B cell (primary cell): ENCODE results near the gene MRGPRG. TPM values are rescaled to one million over a fixed set of nuclear protein-coding genes. Genes with fewer than 3 reads are reported as not detected.

Source experiments
- ATAC-seq: fragments of 200-7000 bp; cut with Tn5 transposase; one replicate; pipeline ENCODE4 v1.10.0; 2021; ENCODE audit warnings: low read depth, mild to moderate bottlenecking, moderate number of reproducible peaks, moderate library complexity
- CTCF ChIA-PET: fragments of 350-600 bp; sonication (Branson Sonifier 250); formaldehyde crosslinking; loops from one replicate; lab custom pipeline; 2021; ENCODE audit warnings: antibody characterized with exemption, inconsistent platforms; lab: Charles Lee
- POLR2A ChIA-PET: fragments of 350-600 bp; sonication (Branson Sonifier 250); formaldehyde crosslinking; loops from one replicate; lab custom pipeline; 2021; ENCODE audit warnings: antibody characterized with exemption; lab: Charles Lee
- DNase-seq: peaks from one replicate; pipeline ENCODE4 v3.0.0; 2013
- H2AFZ ChIP-seq: 2 replicates; pipeline ENCODE4 v1.6.1; 2012; ENCODE audit warnings: mild to moderate bottlenecking, low read depth, low read length; ENCODE audit not compliant: insufficient read depth, poor library complexity, severe bottlenecking
- H3K27ac ChIP-seq, 2 donors: 1 replicate in 1 of 2; 2 replicates in 1 of 2; pipeline ENCODE4 v1.5.1; 2012 to 2013; ENCODE audit warnings: low read length in 2 of 2, mild to moderate bottlenecking in 2 of 2, moderate library complexity in 1 of 2
- H3K27me3 ChIP-seq, 4 experiments: fragments of 200-600 bp in 1 of 4; sonication (generic) in 1 of 4; replicated peaks in 1 of 4; 1 replicate in 2 of 4; 2 replicates in 2 of 4; pipeline versions ENCODE4 v1.6.1 to v1.7.0; 2013 to 2016; ENCODE audit warnings: low read length in 3 of 4, mild to moderate bottlenecking in 2 of 4, mixed read lengths in 1 of 4, moderate library complexity in 1 of 4; ENCODE audit not compliant: insufficient read depth in 4 of 4, control insufficient read depth in 3 of 4; ENCODE audit errors: control extremely low read depth in 1 of 4
- H3K36me3 ChIP-seq, 2 experiments: replicated peaks in 1 of 2; 1 replicate in 1 of 2; 2 replicates in 1 of 2; pipeline versions ENCODE4 v1.6.1 to v1.7.1; 2013; ENCODE audit warnings: low read length in 1 of 2; ENCODE audit not compliant: insufficient read depth in 2 of 2, control insufficient read depth in 1 of 2; ENCODE audit errors: control extremely low read depth in 1 of 2, extremely low read depth in 1 of 2
- H3K4me1 ChIP-seq, 2 donors: fragments of 200-600 bp in 1 of 2; sonication (generic) in 1 of 2; 1 replicate in 1 of 2; 2 replicates in 1 of 2; pipeline versions ENCODE4 v1.5.1 to v1.6.1; 2013 to 2017; ENCODE audit warnings: low read length in 2 of 2; ENCODE audit not compliant: control insufficient read depth in 2 of 2, insufficient read depth in 2 of 2
- H3K4me2 ChIP-seq: replicated peaks from 2 replicates; pipeline ENCODE3; 2012; ENCODE audit warnings: mild to moderate bottlenecking, low read depth, low read length; ENCODE audit not compliant: poor library complexity, severe bottlenecking
- H3K4me3 ChIP-seq, 5 experiments: fragments of 200-600 bp in 1 of 5; sonication (generic) in 1 of 5; 1 replicate in 3 of 5; 2 replicates in 2 of 5; pipeline versions ENCODE4 v1.5.1 to v1.7.0; 2011 to 2016; ENCODE audit warnings: low read length in 4 of 5, mild to moderate bottlenecking in 4 of 5, low read depth in 2 of 5, control low read depth in 1 of 5, moderate library complexity in 1 of 5; ENCODE audit not compliant: insufficient read depth in 1 of 5; ENCODE audit errors: control extremely low read depth in 1 of 5, extremely low read depth in 1 of 5
- H3K79me2 ChIP-seq: fragments of 200-600 bp; sonication (generic); one replicate; pipeline ENCODE4 v1.6.0; 2016; ENCODE audit warnings: low read length; ENCODE audit not compliant: control insufficient read depth, insufficient read depth
- H3K9ac ChIP-seq: fragments of 200-600 bp; sonication (generic); 2 replicates; pipeline ENCODE4 v1.6.1; 2017; ENCODE audit warnings: mild to moderate bottlenecking, low read length, moderate library complexity
- H3K9me3 ChIP-seq, 3 donors: one replicate each; pipeline versions ENCODE4 v1.6.1 to v1.7.1; 2013; ENCODE audit warnings: low read length in 2 of 3; ENCODE audit not compliant: control insufficient read depth in 2 of 3, insufficient read depth in 1 of 3; ENCODE audit errors: control extremely low read depth in 1 of 3
- H4K20me1 ChIP-seq: 2 replicates; pipeline ENCODE4 v1.6.0; 2012; ENCODE audit warnings: mild to moderate bottlenecking, low read length; ENCODE audit not compliant: insufficient read depth, control insufficient read depth, poor library complexity, severe bottlenecking
- H3K27ac Mint-ChIP-seq: one replicate; pipeline ENCODE4 v1.8.0; 2021; ENCODE audit warnings: mixed read lengths
- H3K27me3 Mint-ChIP-seq: one replicate; pipeline ENCODE4 v1.8.0; 2021; ENCODE audit warnings: mixed read lengths
- H3K4me1 Mint-ChIP-seq: one replicate; pipeline ENCODE4 v1.8.0; 2021; ENCODE audit warnings: mixed read lengths
- H3K4me3 Mint-ChIP-seq: one replicate; pipeline ENCODE4 v1.8.0; 2021; ENCODE audit warnings: mixed read lengths
- H3K9me3 Mint-ChIP-seq: one replicate; pipeline ENCODE4 v1.8.0; 2022; ENCODE audit warnings: mixed read lengths; ENCODE audit not compliant: insufficient read depth
- CTCF ChIP-seq: fragments of 200-600 bp; IDR thresholded peaks from one replicate; pipeline ENCODE4 v1.8.0; 2022; ENCODE audit warnings: antibody characterized with exemption, mild to moderate bottlenecking
- EZH2 ChIP-seq: IDR thresholded peaks from 2 replicates; pipeline ENCODE4 v1.6.1; 2012; ENCODE audit warnings: borderline replicate concordance, low read depth, mild to moderate bottlenecking, moderate library complexity, low read length; ENCODE audit not compliant: insufficient read depth, poor library complexity, severe bottlenecking
- WGBS: methylation state at CpG from one replicate; pipeline ENCODE4 v1.1.5; 2013; ENCODE audit warnings: missing lambda C conversion rate; ENCODE audit not compliant: insufficient coverage; 5-methylcytosine and 5-hydroxymethylcytosine counted together
- intact Hi-C: fragments of 100-400 bp; cut with micrococcal nuclease; formaldehyde crosslinking; loops from one replicate; pipeline ENCODE4 v1.10.0; 2022
- polyA plus RNA-seq: library from polyadenylated mRNA; depleted of rRNA; stranded (reverse); fragments of >200 nt; gene quantifications from 2 replicates; pipeline ENCODE4 v1.2.3, GENCODE V29; 2012
- total RNA-seq, 2 donors: library from RNA; stranded (reverse); fragments of 120-200 nt in 1 of 2; gene quantifications; 1 replicate in 1 of 2; 2 replicates in 1 of 2; pipeline versions ENCODE4 v1.2.3 to v1.2.4, GENCODE V29; 2013 to 2022

Gene MRGPRG
- total and polyA plus RNA-seq, 2 donors (not counting 1 experiment from before 2014, with no cell fraction given): not detected

GRCh38 chr11:3170756-3171650 lies 47.6 kb downstream of the MRGPRG start:
- Mint-ChIP-seq H3K4me1 (no peaks in the 10 kb centered on the region), H3K4me3 (no peak overlapping the region), H3K9me3 (peaks cover 3% of the 10 kb centered on the region), H3K27ac (no peak overlapping the region), H3K27me3 (peaks cover 29% of the 10 kb centered on the region)
- Histone ChIP-seq H4K20me1 (no peaks in the 10 kb centered on the region), H3K4me2 (no peak overlapping the region), H3K9me3 (peaks cover 0 to 10% (median 3%) of the 10 kb centered on the region in 3 donors), H3K27ac (no peak overlapping the region), H2AFZ (no peak overlapping the region), H3K36me3 (no peaks in the 10 kb centered on the region), H3K27me3 (peaks cover 0 to 18% (median 1%) of the 10 kb centered on the region in 4 experiments), H3K4me1 (no peaks in the 10 kb centered on the region), H3K4me3 (no peak overlapping the region), H3K9ac (no peak overlapping the region), H3K79me2 (no peaks in the 10 kb centered on the region)
- TF ChIP-seq CTCF: no peak
- no peak for TF ChIP-seq EZH2
- ChIA-PET CTCF (no interaction called here), POLR2A (no interaction called here)
- WGBS: 85% methylated on average over 24 of the region's 24 CpGs
- ATAC-seq (no peak), DNase-seq (no peak)
- intact Hi-C loops: no loop called here

DNA sequence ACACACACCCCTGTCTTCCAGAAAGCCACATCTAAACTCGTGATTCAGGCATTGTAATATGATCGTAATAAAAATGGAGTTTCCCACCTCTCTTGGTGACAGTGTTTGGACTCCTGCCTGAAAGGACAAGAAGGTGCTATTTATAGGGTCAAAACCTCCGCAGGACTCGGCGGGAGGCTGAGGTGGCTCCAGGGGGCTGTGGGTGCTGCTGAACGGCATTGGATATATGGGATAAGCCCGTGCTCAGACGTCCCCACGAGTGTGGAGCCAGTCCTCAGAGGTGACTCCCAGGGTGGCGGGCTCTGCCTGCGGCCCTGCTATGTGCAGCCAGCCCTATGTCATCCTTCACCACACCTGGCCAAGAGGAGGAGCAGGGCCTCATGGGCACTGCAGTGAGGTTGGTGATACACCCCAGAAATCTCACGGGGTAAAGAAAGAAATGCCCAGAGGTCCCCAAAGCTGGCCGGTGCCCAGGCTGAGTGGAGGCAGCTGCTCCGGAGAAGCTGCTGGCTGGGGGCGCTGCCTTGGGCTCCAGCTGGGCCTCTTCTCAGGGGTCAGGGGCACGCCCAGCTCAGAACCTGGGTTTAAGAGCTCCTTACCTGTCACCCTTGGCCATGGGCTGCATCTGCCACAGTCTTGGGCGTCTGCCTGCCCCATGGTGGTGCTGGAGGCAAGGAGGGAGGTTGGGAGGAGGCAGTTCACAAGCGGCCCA lies 48.4 kb downstream of the MRGPRG start:
- peaks cover 3% of the 10 kb centered on the region for H3K4me1 Mint-ChIP-seq
- 75% methylated on average over 18 of the region's 18 CpGs for WGBS
- no peak overlapping the region for H3K4me3 ChIP-seq
- TF ChIP-seq EZH2 (no peak), CTCF (no peak)
- no peaks in the 10 kb centered on the region for H3K79me2 ChIP-seq
- no peaks in the 10 kb centered on the region for H3K36me3 ChIP-seq
- no peak for DNase-seq
- H3K4me1 ChIP-seq: peaks cover 0 to 5% of the 10 kb centered on the region in 2 donors
- no peak overlapping the region for H3K27ac ChIP-seq
- H3K9ac ChIP-seq: no peak overlapping the region
- no peaks in the 10 kb centered on the region for H3K9me3 Mint-ChIP-seq
- ChIA-PET CTCF (no interaction called here), POLR2A (no interaction called here)
- H3K9me3 ChIP-seq: peaks cover 0 to 2% (median 0%) of the 10 kb centered on the region in 3 donors
- no peak for ATAC-seq
- no peak overlapping the region for H3K27ac Mint-ChIP-seq
- H2AFZ ChIP-seq: no peak overlapping the region
- intact Hi-C loops: no loop called here
- no peaks in the 10 kb centered on the region for H4K20me1 ChIP-seq
- H3K4me2 ChIP-seq: no peak overlapping the region
- H3K27me3 ChIP-seq: peaks cover 0 to 20% (median 2%) of the 10 kb centered on the region in 4 experiments
- no peak overlapping the region for H3K4me3 Mint-ChIP-seq
- H3K27me3 Mint-ChIP-seq: peaks cover 27% of the 10 kb centered on the region
